Fibroblast of skin of scalp (primary cell): ENCODE results near the gene RAB31.
A peak's percentile ranks its signal among the peaks of the same experiment; 100 is the strongest.

Source experiments
- DNase-seq: peaks from one replicate; pipeline ENCODE4 v3.0.0-alpha.2; 2013

The RAB31 gene

GRCh38 chr18:9694174-9694573 is 13.9 kb upstream of the RAB31 start:
- DNase-seq = no peak

GRCh38 chr18:9694952-9695495 is 13.1 kb upstream of the RAB31 start:
- no peak for DNase-seq

GRCh38 chr18:9695605-9696004 is 12.5 kb upstream of the RAB31 start:
- DNase-seq = no peak

- no peak for DNase-seq
Observed at GRCh38 chr18:9696112-9696511, 12.0 kb upstream of the RAB31 start.

- no peak for DNase-seq
Observed at GRCh38 chr18:9696701-9697100, 11.4 kb upstream of the RAB31 start.

GRCh38 chr18:9697121-9697520 is 11.0 kb upstream of the RAB31 start:
- DNase-seq = no peak

GRCh38 chr18:9698497-9698896 is 9.6 kb upstream of the RAB31 start:
- DNase-seq = no peak

- DNase-seq = peak; percentile 25
Observed at GRCh38 chr18:9700261-9700796, 7.8 kb upstream of the RAB31 start.

GRCh38 chr18:9701609-9702349 is 6.3 kb upstream of the RAB31 start:
- DNase-seq = no peak

GRCh38 chr18:9704233-9705118 is 3.6 kb upstream of the RAB31 start:
- DNase-seq = no peak

GRCh38 chr18:9705183-9705829 is 2.8 kb upstream of the RAB31 start:
- DNase-seq = peak; percentile 62

GRCh38 chr18:9706081-9706935 is 1.8 kb upstream of the RAB31 start:
- DNase-seq = peak; percentile 54

GRCh38 chr18:9707381-9708056 is 582 bp upstream of the RAB31 start:
- DNase-seq = peak; percentile 47

GRCh38 chr18:9708434-9709303 is 568 bp downstream of the RAB31 start:
- DNase-seq = no peak

GRCh38 chr18:9709304-9709877 is 1.3 kb downstream of the RAB31 start:
- no peak for DNase-seq

- DNase-seq = no peak
Observed at GRCh38 chr18:9710037-9710436, 1.9 kb downstream of the RAB31 start.

GRCh38 chr18:9711361-9712129 is 3.4 kb downstream of the RAB31 start:
- no peak for DNase-seq

- DNase-seq = no peak
Observed at GRCh38 chr18:9712130-9712577, 4.1 kb downstream of the RAB31 start.

- peak; percentile 65 for DNase-seq
Observed at GRCh38 chr18:9712611-9713010, 4.5 kb downstream of the RAB31 start.
